IMR-90 (cell line): ENCODE results near the gene BYSL. TPM values are rescaled to one million over a fixed set of nuclear protein-coding genes. Genes with fewer than 3 reads are reported as not detected.

Experiments used
- microRNA-seq, 2 experiments: library from miRNA; stranded (forward) in 1 of 2; unstranded in 1 of 2; fragments of 10-50 nt in 1 of 2; fragments of <30 nt in 1 of 2; gene quantifications in 1 of 2; microRNA quantifications in 1 of 2; one replicate each; pipeline versions ENCODE3 to v1.1.0; 2013 to 2020; ENCODE audit not compliant: insufficient read depth in 1 of 2, insufficient read length in 1 of 2, unreplicated experiment in 1 of 2
- polyA plus RNA-seq, 3 experiments: library from polyadenylated mRNA; depleted of rRNA; stranded (reverse); fragments of >200 nt; gene quantifications; 2 replicates each; pipeline ENCODE4 v1.2.3, GENCODE V29; 2012; ENCODE audit warnings: low replicate concordance in 1 of 3
- small RNA-seq, 5 experiments: library from RNA; depleted of rRNA; stranded (forward); fragments of <200 nt; gene quantifications; one replicate each; pipeline ENCODE3, GENCODE V24; 2012
- total RNA-seq: library from RNA; depleted of rRNA; stranded (reverse); fragments of >200 nt; gene quantifications from 2 replicates; pipeline ENCODE4 v1.2.3, GENCODE V29; 2012; rRNA removed

The BYSL gene
- total and polyA plus RNA-seq, 2 of the 4 experiments (the other 2 are of a cell fraction) = 26.7 to 36.3 TPM

Small RNA genes lying within 50 kb of the gene (microRNA-seq; reads per million reads assigned to microRNA genes)
- not detected for gene RF00019 (ENCODE audit: insufficient read depth, insufficient read length)

Small RNA genes lying within 50 kb of the gene (small RNA-seq; reads per million reads assigned to genes)
- 0 reads per million in 5 experiments for gene RF00019

Other genes starting within 250 kb of the BYSL start
- gene TFEB, start 185.9 kb upstream of the BYSL start, total RNA-seq = 4.4 and 4.5 TPM in 2 replicates
- 4.7 and 4.9 TPM in 2 replicates for gene TFEB, start 185.9 kb upstream of the BYSL start, polyA plus RNA-seq (2012; rRNA removed)
- not detected in 2 replicates for gene PGC, start 174.1 kb upstream of the BYSL start, total RNA-seq
- gene PGC, start 174.1 kb upstream of the BYSL start, polyA plus RNA-seq (2012; rRNA removed) = not detected in 2 replicates
- gene FRS3, start 141.6 kb upstream of the BYSL start, total RNA-seq = 0.28 and 0.54 TPM in 2 replicates
- 3.8 and 4.3 TPM in 2 replicates for gene FRS3, start 141.6 kb upstream of the BYSL start, polyA plus RNA-seq (2012; rRNA removed)
- gene PRICKLE4, start 140.7 kb upstream of the BYSL start, total RNA-seq = not detected in 2 replicates
- 0.72 and 0.99 TPM in 2 replicates for gene PRICKLE4, start 140.7 kb upstream of the BYSL start, polyA plus RNA-seq (2012; rRNA removed)
- gene TOMM6, start 133.8 kb upstream of the BYSL start, total RNA-seq = 120 and 128 TPM in 2 replicates
- gene TOMM6, start 133.8 kb upstream of the BYSL start, polyA plus RNA-seq (2012; rRNA removed) = 204 and 227 TPM in 2 replicates
- 1.4 TPM in 2 replicates for gene USP49, start 26.1 kb upstream of the BYSL start, total RNA-seq
- 1.4 and 2.1 TPM in 2 replicates for gene USP49, start 26.1 kb upstream of the BYSL start, polyA plus RNA-seq (2012; rRNA removed)
- 35.6 and 38.2 TPM in 2 replicates for gene MED20, start 360 bp upstream of the BYSL start, total RNA-seq
- 22.0 and 24.8 TPM in 2 replicates for gene MED20, start 360 bp upstream of the BYSL start, polyA plus RNA-seq (2012; rRNA removed)
- 19.2 and 19.4 TPM in 2 replicates for gene CCND3, start 20.3 kb downstream of the BYSL start, total RNA-seq
- gene CCND3, start 20.3 kb downstream of the BYSL start, polyA plus RNA-seq (2012; rRNA removed) = 61.9 and 63.8 TPM in 2 replicates
- gene TAF8, start 129.0 kb downstream of the BYSL start, total RNA-seq = 19.7 and 22.8 TPM in 2 replicates
- 14.3 and 21.0 TPM in 2 replicates for gene TAF8, start 129.0 kb downstream of the BYSL start, polyA plus RNA-seq (2012; rRNA removed)
- 0.72 and 1.1 TPM in 2 replicates for gene C6orf132, start 221.1 kb downstream of the BYSL start, total RNA-seq
- 1.7 and 1.8 TPM in 2 replicates for gene C6orf132, start 221.1 kb downstream of the BYSL start, polyA plus RNA-seq (2012; rRNA removed)